H1 (cell line): ENCODE data around the gene GCKR. TPM values are rescaled to one million over a fixed set of nuclear protein-coding genes. Genes with fewer than 3 reads are reported as not detected.

Experiments used
- CTCF ChIA-PET: fragments of 300-600 bp; sonication (Branson Sonifier 250); formaldehyde crosslinking; loops from one replicate; lab custom pipeline; 2021; ENCODE audit not compliant: partially characterized antibody; lab: Charles Lee
- POLR2A ChIA-PET: fragments of 300-600 bp; sonication (Branson Sonifier 250); formaldehyde crosslinking; loops from one replicate; lab custom pipeline; 2021; ENCODE audit warnings: inconsistent platforms; ENCODE audit not compliant: partially characterized antibody; lab: Charles Lee
- DNase-seq, 2 experiments: peaks; one replicate each; pipeline versions ENCODE4 v3.0.0 to v3.0.0-alpha.2; 2010 to 2022; ENCODE audit warnings: low spot score in 2 of 2, low read depth in 1 of 2, mixed read lengths in 1 of 2
- FAIRE-seq: peaks from 2 replicates; lab custom pipeline; 2011; peaks lifted over from hg19 to GRCh38; lab: Jason Lieb, UNC
- H2AFZ ChIP-seq: 2 replicates; pipeline ENCODE4 v1.8.1; 2012; ENCODE audit warnings: low read length, inconsistent platforms
- H2AK5ac ChIP-seq: 2 replicates; pipeline ENCODE4 v1.6.1; 2013; ENCODE audit warnings: low read depth, low read length
- H2BK120ac ChIP-seq: replicated peaks from 2 replicates; pipeline ENCODE3; 2013; ENCODE audit warnings: low read depth, low read length, inconsistent platforms
- H2BK12ac ChIP-seq: 2 replicates; pipeline ENCODE4 v1.6.1; 2013; ENCODE audit warnings: low read depth, low read length
- H2BK15ac ChIP-seq: 2 replicates; pipeline ENCODE4 v1.6.1; 2013; ENCODE audit warnings: low read length
- H2BK20ac ChIP-seq: 2 replicates; pipeline ENCODE4 v1.6.1; 2013; ENCODE audit warnings: low read length
- H2BK5ac ChIP-seq: 2 replicates; pipeline ENCODE4 v1.6.1; 2013; ENCODE audit warnings: low read depth, low read length
- H3K14ac ChIP-seq: 2 replicates; pipeline ENCODE4 v1.6.1; 2013; ENCODE audit warnings: inconsistent platforms; ENCODE audit not compliant: insufficient read length
- H3K18ac ChIP-seq: 2 replicates; pipeline ENCODE4 v1.6.1; 2013; ENCODE audit warnings: low read length; ENCODE audit errors: extremely low read depth
- H3K23ac ChIP-seq: 2 replicates; pipeline ENCODE4 v1.6.1; 2013; ENCODE audit warnings: inconsistent platforms; ENCODE audit not compliant: insufficient read length
- H3K23me2 ChIP-seq: 2 replicates; pipeline ENCODE4 v1.6.1; 2013; ENCODE audit warnings: low read depth, low read length
- H3K27ac ChIP-seq: 2 replicates; pipeline ENCODE4 v1.6.1; 2011; ENCODE audit warnings: low read depth, low read length, inconsistent platforms
- H3K27me3 ChIP-seq, 4 experiments: replicated peaks in 1 of 4; 1 replicate in 1 of 4; 2 replicates in 3 of 4; pipeline versions ENCODE4 v1.6.1 to v1.8.1; 2011 to 2013; ENCODE audit warnings: low read length in 3 of 4, mild to moderate bottlenecking in 3 of 4, inconsistent platforms in 2 of 4, mixed read lengths in 2 of 4, moderate library complexity in 1 of 4; ENCODE audit not compliant: control insufficient read depth in 3 of 4, insufficient read depth in 3 of 4; ENCODE audit errors: extremely low read depth in 1 of 4
- H3K36me3 ChIP-seq, 4 experiments: 2 replicates each; pipeline versions ENCODE4 v1.6.1 to v1.8.1; 2011 to 2013; ENCODE audit warnings: mild to moderate bottlenecking in 4 of 4, low read length in 3 of 4, moderate library complexity in 2 of 4, control low read depth in 1 of 4, inconsistent platforms in 1 of 4; ENCODE audit not compliant: insufficient read depth in 4 of 4, control insufficient read depth in 2 of 4
- H3K4ac ChIP-seq: replicated peaks from 2 replicates; pipeline ENCODE3; 2013; ENCODE audit warnings: low read length, low read depth, mixed read lengths, inconsistent platforms; ENCODE audit not compliant: insufficient read length
- H3K4me1 ChIP-seq, 4 experiments: replicated peaks in 1 of 4; 1 replicate in 1 of 4; 2 replicates in 3 of 4; pipeline versions ENCODE4 v1.6.1 to v1.8.1; 2011 to 2013; ENCODE audit warnings: low read length in 3 of 4, inconsistent platforms in 2 of 4, mixed read lengths in 1 of 4; ENCODE audit not compliant: insufficient read depth in 4 of 4, control insufficient read depth in 3 of 4
- H3K4me2 ChIP-seq, 2 experiments: 2 replicates each; pipeline versions ENCODE4 v1.6.1 to v1.8.1; 2011 to 2013; ENCODE audit warnings: low read depth in 2 of 2, low read length in 2 of 2, control low read depth in 1 of 2, inconsistent platforms in 1 of 2, mild to moderate bottlenecking in 1 of 2; ENCODE audit not compliant: insufficient read depth in 1 of 2
- H3K4me3 ChIP-seq, 4 experiments: fragments of 200-600, 300-600 bp in 1 of 4; sonication (generic), shearing (Covaris generic), sonication (Bioruptor Twin) in 1 of 4; 2 replicates each; pipeline versions ENCODE4 v1.5.1 to v1.8.1; 2011 to 2016; ENCODE audit warnings: low read length in 4 of 4, low read depth in 3 of 4, control low read depth in 2 of 4, inconsistent platforms in 2 of 4, mild to moderate bottlenecking in 2 of 4, mixed read lengths in 1 of 4, moderate library complexity in 1 of 4; ENCODE audit not compliant: insufficient read depth in 2 of 4; ENCODE audit errors: extremely low read depth in 1 of 4
- H3K56ac ChIP-seq: replicated peaks from 2 replicates; pipeline ENCODE3; 2013; ENCODE audit warnings: low read depth, mild to moderate bottlenecking, mixed read lengths, low read length, inconsistent platforms; ENCODE audit not compliant: insufficient read length
- H3K79me1 ChIP-seq: 2 replicates; pipeline ENCODE4 v1.6.1; 2013; ENCODE audit warnings: low read depth, low read length, control low read depth
- H3K79me2 ChIP-seq, 2 experiments: 2 replicates each; pipeline versions ENCODE4 v1.6.1 to v1.8.1; 2012 to 2013; ENCODE audit warnings: low read length in 2 of 2, mild to moderate bottlenecking in 2 of 2, inconsistent platforms in 1 of 2; ENCODE audit not compliant: insufficient read depth in 2 of 2, control insufficient read depth in 1 of 2
- H3K9ac ChIP-seq, 4 experiments: replicated peaks in 1 of 4; 1 replicate in 1 of 4; 2 replicates in 3 of 4; pipeline versions ENCODE4 v1.6.1 to v1.8.1; 2011 to 2013; ENCODE audit warnings: low read depth in 3 of 4, low read length in 3 of 4, control low read depth in 2 of 4, mild to moderate bottlenecking in 2 of 4, moderate library complexity in 2 of 4, inconsistent platforms in 1 of 4; ENCODE audit errors: extremely low read depth in 1 of 4
- H3K9me3 ChIP-seq, 2 experiments: 2 replicates each; pipeline versions ENCODE4 v1.6.1 to v1.8.1; 2012 to 2013; ENCODE audit warnings: mild to moderate bottlenecking in 2 of 2, moderate library complexity in 2 of 2, control low read depth in 1 of 2, inconsistent platforms in 1 of 2, low read depth in 1 of 2, low read length in 1 of 2, mixed read lengths in 1 of 2; ENCODE audit not compliant: insufficient read depth in 2 of 2
- H4K20me1 ChIP-seq, 2 experiments: replicated peaks in 1 of 2; 2 replicates each; pipeline versions ENCODE3 to v1.8.1; 2011 to 2013; ENCODE audit warnings: inconsistent platforms in 2 of 2, low read length in 2 of 2, mild to moderate bottlenecking in 1 of 2; ENCODE audit not compliant: insufficient read depth in 2 of 2, control insufficient read depth in 1 of 2
- H4K5ac ChIP-seq: 2 replicates; pipeline ENCODE4 v1.6.1; 2013; ENCODE audit warnings: low read length, low read depth, mixed read lengths, inconsistent platforms; ENCODE audit not compliant: insufficient read length
- H4K8ac ChIP-seq: 2 replicates; pipeline ENCODE4 v1.8.0; 2013; ENCODE audit warnings: mild to moderate bottlenecking, moderate library complexity, low read length, inconsistent platforms; ENCODE audit not compliant: insufficient read depth; ENCODE audit errors: extremely low read depth
- H4K91ac ChIP-seq: replicated peaks from 2 replicates; pipeline ENCODE3; 2013; ENCODE audit warnings: low read length, mixed read lengths, inconsistent platforms; ENCODE audit not compliant: insufficient read length
- BCL11A ChIP-seq, 2 experiments: IDR thresholded peaks; one replicate each; pipeline ENCODE4 v1.6.1; 2011; ENCODE audit warnings: low read depth in 2 of 2, low read length in 2 of 2, mild to moderate bottlenecking in 2 of 2
- CTBP2 ChIP-seq: IDR thresholded peaks from 2 replicates; pipeline ENCODE4 v1.7.0; 2011; ENCODE audit warnings: borderline replicate concordance, mild to moderate bottlenecking, moderate library complexity, mixed read lengths, low read length; ENCODE audit not compliant: insufficient read depth, insufficient read length
- NANOG ChIP-seq: IDR thresholded peaks from 2 replicates; pipeline ENCODE4 v1.6.1; 2011; ENCODE audit warnings: low read length, low read depth, mild to moderate bottlenecking, inconsistent platforms; ENCODE audit not compliant: insufficient read depth, poor library complexity, severe bottlenecking
- POLR2A ChIP-seq, 2 experiments: IDR thresholded peaks; 1 replicate in 1 of 2; 2 replicates in 1 of 2; pipeline ENCODE4 v1.6.1; 2011; ENCODE audit warnings: low read depth in 2 of 2, low read length in 2 of 2, mild to moderate bottlenecking in 2 of 2; ENCODE audit errors: control extremely low read depth in 1 of 2
- POLR2AphosphoS5 ChIP-seq: IDR thresholded peaks from 2 replicates; pipeline ENCODE4 v1.6.1; 2011; ENCODE audit warnings: low read depth, low read length
- RBBP5 ChIP-seq: IDR thresholded peaks from 2 replicates; pipeline ENCODE4 v1.7.1; 2012; ENCODE audit warnings: low read depth, mild to moderate bottlenecking, inconsistent platforms, low read length, moderate library complexity, borderline replicate concordance
- SRF ChIP-seq: IDR thresholded peaks from 2 replicates; pipeline ENCODE4 v1.6.1; 2011; ENCODE audit warnings: mild to moderate bottlenecking, low read depth, low read length, moderate library complexity
- YY1 ChIP-seq: IDR thresholded peaks from 2 replicates; pipeline ENCODE4 v1.6.1; 2011; ENCODE audit warnings: low read depth, mild to moderate bottlenecking, low read length
- WGBS, 2 experiments: shearing (Covaris generic) in 1 of 2; methylation state at CpG; one replicate each; pipeline versions ENCODE4 v1.1.6 to v1.1.7; 2013 to 2015; ENCODE audit warnings: low lambda C conversion rate in 2 of 2, mixed read lengths in 2 of 2, inconsistent platforms in 1 of 2, low coverage in 1 of 2, missing lambda C conversion rate in 1 of 2; ENCODE audit not compliant: insufficient replicate concordance in 2 of 2, insufficient coverage in 1 of 2, insufficient read length in 1 of 2; ENCODE audit errors: extremely low coverage in 1 of 2, missing lambda C conversion rate in 1 of 2; 5-methylcytosine and 5-hydroxymethylcytosine counted together
- polyA plus RNA-seq, 7 experiments: library from polyadenylated mRNA; depleted of rRNA in 3 of 7; stranded (reverse) in 5 of 7; unstranded in 2 of 7; fragments of >200 nt in 5 of 7; fragments of 200-250 nt in 2 of 7; gene quantifications; 1 replicate in 5 of 7; 2 replicates in 1 of 7; 4 replicates in 1 of 7; pipeline versions ENCODE4 v1.2.1 to v1.2.3, GENCODE V29; 2011 to 2013; ENCODE audit warnings: missing spikeins in 2 of 7, mixed read lengths in 2 of 7
- total RNA-seq: library from RNA; stranded (reverse); fragmentation: NEBNext Ultra II Directional; extraction: Animal tissue kit (Norgen Biotek cat#: 25700); gene quantifications from 2 replicates; pipeline ENCODE4 v1.2.1, GENCODE V29; 2021
- TF ChIP-seq, protein P1 (sequence below): IDR thresholded peaks from 2 replicates; pipeline ENCODE4 v1.6.1; 2011; ENCODE audit warnings: low read depth, mild to moderate bottlenecking, low read length; ENCODE audit not compliant: insufficient read depth
- TF ChIP-seq, protein P2 (sequence below): IDR thresholded peaks from 2 replicates; pipeline ENCODE4 v1.6.1; 2012; ENCODE audit warnings: inconsistent platforms

GCKR gene
- total and polyA plus RNA-seq, 2 of the 8 experiments (the other 6 are each of a cell fraction or from before 2014, with no cell fraction given): 0.30 to 1.2 TPM

DNA sequence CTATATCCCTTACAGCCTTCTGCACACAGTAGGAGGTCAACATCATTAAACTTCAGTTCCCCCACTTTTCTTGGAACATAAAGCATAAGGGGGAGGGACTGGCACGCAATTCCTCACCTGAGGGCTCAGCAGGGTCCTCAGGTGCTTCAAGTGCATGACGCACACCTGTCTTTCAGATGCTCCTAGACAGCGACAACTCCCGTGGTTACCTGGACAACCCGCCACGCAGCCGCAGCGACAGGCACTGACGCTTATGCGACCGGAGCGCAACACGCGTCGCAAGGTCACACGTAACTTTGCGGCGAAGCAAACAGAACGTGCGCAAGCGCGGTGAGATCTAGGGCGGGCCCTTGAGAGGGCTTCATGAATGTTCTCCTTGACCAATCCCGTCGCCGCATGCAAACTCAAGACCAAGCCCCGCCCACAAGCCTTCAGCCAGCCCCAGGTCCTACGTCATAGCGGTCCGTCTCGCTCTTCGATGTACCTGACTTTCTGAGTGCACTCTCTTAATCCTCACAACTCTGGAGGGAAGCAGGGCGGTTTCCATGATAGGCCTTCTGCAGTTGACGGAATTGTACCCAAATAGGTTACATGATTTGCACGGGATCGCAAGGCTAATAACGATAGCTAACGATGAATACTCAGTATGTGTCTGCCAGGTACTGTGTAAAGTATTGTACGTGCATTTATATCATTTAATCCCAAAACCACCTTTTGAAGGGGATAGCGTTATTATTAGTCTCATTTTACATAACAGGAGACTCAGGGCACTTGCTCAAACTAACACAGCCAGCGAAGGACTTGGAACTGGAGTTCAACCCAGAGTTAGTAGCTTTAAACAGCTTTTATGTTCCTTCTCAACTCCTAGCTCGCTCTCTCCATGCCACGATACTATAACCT, 6.9 kb upstream of the GCKR start, which contains the start of gene IFT172:
Gene IFT172 (minus strand): TSS at position 246 of the 900 bp plus-strand sequence. CDS start 90 bp downstream, at position 156.
- H3K56ac ChIP-seq: no peak within 1 kb of the TSS
- no peak within 1 kb of the TSS for H4K8ac ChIP-seq
- H3K4me1 ChIP-seq: peaks cover 3 to 12% (median 4%) of the 10 kb centered on the region in 4 experiments
- H4K20me1 ChIP-seq: no peaks in the 10 kb centered on the region
- H4K91ac ChIP-seq: no peak within 1 kb of the TSS
- peak; percentile 96 to 99 for DNase-seq
- no peak within 1 kb of the TSS for H2BK120ac ChIP-seq
- no peak within 1 kb of the TSS for H3K18ac ChIP-seq
- H3K79me1 ChIP-seq: no peaks in the 10 kb centered on the region; the same call in 1 of the 2 replicates
- no peak within 1 kb of the TSS for H4K5ac ChIP-seq
- no peaks in the 10 kb centered on the region for H3K79me2 ChIP-seq
- no peak within 1 kb of the TSS for H3K14ac ChIP-seq
- H3K9me3 ChIP-seq: no peaks in the 10 kb centered on the region; a peak in 1 of 4 replicates
- H2BK12ac ChIP-seq: peak within 1 kb of the TSS; percentile 29; the same call in 1 of the 2 replicates
- H2AFZ ChIP-seq: peak within 1 kb of the TSS; percentile 100
- H3K23me2 ChIP-seq: peaks cover 14% of the 10 kb centered on the region
- H3K4ac ChIP-seq: no peak within 1 kb of the TSS
- peak within 1 kb of the TSS; percentile 6; the same call in 1 of the 2 replicates for H3K27ac ChIP-seq
- CTCF ChIA-PET: interaction anchor here (0.6 to 1.4 kb wide), 3 partner anchors 36 to 1130 kb away, joined by 3 to 4 read pairs (median 3); no protein-coding TSS in a partner anchor
- H2BK20ac ChIP-seq: no peak within 1 kb of the TSS
- POLR2A ChIA-PET: interaction anchor here (1.0 kb wide), 2 partner anchors 133 to 138 kb away, joined by 3 read pairs; partner anchors contain the start of gene GTF3C2
- 12% methylated on average over 43 of the region's 43 CpGs; no CpG with 5 or more reads in 1 of the 2 experiments for WGBS, 2 experiments
- H3K36me3 ChIP-seq: no peaks in the 10 kb centered on the region
- no peak within 1 kb of the TSS for H2BK5ac ChIP-seq
- peak within 1 kb of the TSS; percentile 1; the same call in 1 of the 2 replicates for H2AK5ac ChIP-seq
- no peak within 1 kb of the TSS for H3K23ac ChIP-seq
- H3K4me2 ChIP-seq: peak within 1 kb of the TSS; percentile 95 to 96
- no peak within 1 kb of the TSS for H2BK15ac ChIP-seq
- H3K4me3 ChIP-seq: peak within 1 kb of the TSS; percentile 70 to 87 (median 80)
- FAIRE-seq: peak; percentile 98
- peaks cover 0 to 9% (median 4%) of the 10 kb centered on the region in 4 experiments; a peak in 5 of 7 replicates for H3K27me3 ChIP-seq
- H3K9ac ChIP-seq: peak within 1 kb of the TSS in 3 of 4 experiments; percentile 22 to 71 (median 42); a peak in 5 of 7 replicates
- TF ChIP-seq, protein P1, sequence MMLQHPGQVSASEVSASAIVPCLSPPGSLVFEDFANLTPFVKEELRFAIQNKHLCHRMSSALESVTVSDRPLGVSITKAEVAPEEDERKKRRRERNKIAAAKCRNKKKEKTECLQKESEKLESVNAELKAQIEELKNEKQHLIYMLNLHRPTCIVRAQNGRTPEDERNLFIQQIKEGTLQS: peak; percentile 83
- no peak for TF ChIP-seq RBBP5
- TF ChIP-seq BCL11A (IDR thresholded peaks at IDR 0.05; ENCODE audit: low read depth in 2 of 2, low read length in 2 of 2): no peak
- TF ChIP-seq SRF: peak; percentile 81
- TF ChIP-seq NANOG: no peak
- TF ChIP-seq, protein P2, sequence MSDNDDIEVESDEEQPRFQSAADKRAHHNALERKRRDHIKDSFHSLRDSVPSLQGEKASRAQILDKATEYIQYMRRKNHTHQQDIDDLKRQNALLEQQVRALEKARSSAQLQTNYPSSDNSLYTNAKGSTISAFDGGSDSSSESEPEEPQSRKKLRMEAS: peak; percentile 93
- TF ChIP-seq CTBP2: no peak
- peak; percentile 76; the same call in 1 of the 2 replicates for TF ChIP-seq POLR2AphosphoS5
- TF ChIP-seq YY1: no peak
- TF ChIP-seq POLR2A (IDR thresholded peaks at IDR 0.05; ENCODE audit: control extremely low read depth in 1 of 2, low read depth in 2 of 2, low read length in 2 of 2): peak; percentile 59 to 85
